Stimulated activated CD4-positive, alpha-beta T cell treated with anti-CD3 and anti-CD28 coated beads, Interleukin-15, amount 100 ng/mL, for 1 hour (primary cell): ENCODE measurements around the gene KIFC1.
"Not testable (repeated sequence)": the region's sequence is repeated elsewhere in the genome, so short reads cannot be mapped to it uniquely, and the experiment has no call there.

Experiments used
- DNase-seq, 2 donors: peaks; one replicate each; pipeline ENCODE4 v3.0.0-alpha.2; 2020; ENCODE audit warnings: low read depth in 1 of 2, low spot score in 1 of 2

Gene KIFC1, protein sequence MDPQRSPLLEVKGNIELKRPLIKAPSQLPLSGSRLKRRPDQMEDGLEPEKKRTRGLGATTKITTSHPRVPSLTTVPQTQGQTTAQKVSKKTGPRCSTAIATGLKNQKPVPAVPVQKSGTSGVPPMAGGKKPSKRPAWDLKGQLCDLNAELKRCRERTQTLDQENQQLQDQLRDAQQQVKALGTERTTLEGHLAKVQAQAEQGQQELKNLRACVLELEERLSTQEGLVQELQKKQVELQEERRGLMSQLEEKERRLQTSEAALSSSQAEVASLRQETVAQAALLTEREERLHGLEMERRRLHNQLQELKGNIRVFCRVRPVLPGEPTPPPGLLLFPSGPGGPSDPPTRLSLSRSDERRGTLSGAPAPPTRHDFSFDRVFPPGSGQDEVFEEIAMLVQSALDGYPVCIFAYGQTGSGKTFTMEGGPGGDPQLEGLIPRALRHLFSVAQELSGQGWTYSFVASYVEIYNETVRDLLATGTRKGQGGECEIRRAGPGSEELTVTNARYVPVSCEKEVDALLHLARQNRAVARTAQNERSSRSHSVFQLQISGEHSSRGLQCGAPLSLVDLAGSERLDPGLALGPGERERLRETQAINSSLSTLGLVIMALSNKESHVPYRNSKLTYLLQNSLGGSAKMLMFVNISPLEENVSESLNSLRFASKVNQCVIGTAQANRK

GRCh38 chr6:33391278-33391921, at the start of gene KIFC1:
Gene KIFC1, plus strand, starts transcription at chr6:33391823. Its CDS starts 163 bp downstream, at chr6:33391986.
- peak; percentile 93 to 97 for DNase-seq

GRCh38 chr6:33343606-33343952, 48.0 kb upstream of the KIFC1 start:
- peak in 1 of 2 donors; percentile 12 for DNase-seq

DNA sequence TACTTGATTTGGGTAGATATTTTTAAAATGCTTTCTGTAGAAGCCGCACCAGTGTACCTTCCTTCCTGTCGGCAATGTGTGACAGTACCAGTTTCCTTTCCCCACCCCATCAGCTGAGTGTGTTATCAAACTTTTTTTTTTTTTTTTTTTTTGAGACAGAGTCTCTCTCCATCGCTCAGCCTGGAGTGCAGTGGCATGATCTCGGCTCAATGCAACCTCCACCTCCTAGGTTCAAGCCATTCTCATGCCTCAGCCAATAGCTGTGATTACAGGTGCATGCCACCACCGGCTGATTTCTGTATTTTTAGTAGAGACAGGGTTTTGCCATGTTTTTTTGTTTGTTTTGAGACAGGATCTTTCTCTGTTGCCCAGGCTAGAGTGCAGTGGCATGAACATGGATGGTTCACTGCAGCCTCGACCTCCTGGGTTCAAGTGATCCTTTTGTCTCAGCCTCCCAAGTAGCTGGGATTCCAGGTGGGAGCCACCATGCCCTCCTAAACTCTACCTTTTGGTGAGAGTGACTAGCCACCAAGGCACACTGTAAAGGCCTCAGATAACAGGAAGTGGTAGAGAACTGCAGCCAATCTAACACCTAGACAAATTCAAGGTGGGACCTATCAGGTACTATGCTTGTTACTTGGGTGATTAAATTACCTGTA, 47.5 kb upstream of the KIFC1 start:
- peak in 1 of 2 donors; percentile 32 for DNase-seq

GRCh38 chr6:33344701-33345697, 46.6 kb upstream of the KIFC1 start:
- DNase-seq = peak; percentile 33 to 43

GRCh38 chr6:33346972-33347371, 44.7 kb upstream of the KIFC1 start:
- DNase-seq = not testable (repeated sequence)

DNA sequence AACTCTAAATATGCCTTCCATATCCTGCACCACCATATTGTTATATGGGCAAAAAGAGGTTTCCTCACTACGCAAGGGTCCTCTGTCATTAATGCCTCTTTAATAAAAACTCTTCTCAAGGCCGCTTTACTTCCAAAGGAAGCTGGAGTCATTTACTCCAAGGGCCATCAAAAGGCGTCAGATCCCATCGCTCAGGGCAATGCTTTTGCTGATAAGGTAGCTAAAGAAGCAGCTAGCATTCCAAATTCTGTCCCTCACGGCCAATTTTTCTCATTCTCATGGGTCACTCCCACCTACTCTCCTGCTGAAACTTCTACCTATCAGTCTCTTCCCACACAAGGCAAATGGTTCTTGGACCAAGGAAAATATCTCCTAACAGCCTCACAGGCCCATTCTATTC, 43.8 kb upstream of the KIFC1 start:
- DNase-seq = no peak

DNA sequence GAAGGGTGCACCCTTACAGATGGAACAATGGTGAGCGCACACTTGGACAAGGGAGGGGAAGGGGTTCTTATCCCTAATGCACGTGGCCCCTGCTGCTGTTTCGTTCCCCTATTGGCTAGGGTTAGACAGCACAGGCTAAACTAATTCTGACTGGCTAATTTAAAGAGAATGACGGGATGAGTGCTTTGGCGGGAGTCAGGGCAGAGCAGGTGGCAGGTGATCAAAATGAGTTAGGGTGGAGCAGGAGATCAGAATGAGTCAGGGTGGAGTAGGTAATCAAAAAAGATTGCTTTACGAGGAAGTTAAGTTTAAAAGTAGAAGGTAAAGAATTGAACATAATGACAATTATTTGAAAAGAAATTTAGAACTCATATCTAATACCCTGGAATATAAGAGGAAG, 35.8 kb upstream of the KIFC1 start:
- not testable (repeated sequence) for DNase-seq

DNA sequence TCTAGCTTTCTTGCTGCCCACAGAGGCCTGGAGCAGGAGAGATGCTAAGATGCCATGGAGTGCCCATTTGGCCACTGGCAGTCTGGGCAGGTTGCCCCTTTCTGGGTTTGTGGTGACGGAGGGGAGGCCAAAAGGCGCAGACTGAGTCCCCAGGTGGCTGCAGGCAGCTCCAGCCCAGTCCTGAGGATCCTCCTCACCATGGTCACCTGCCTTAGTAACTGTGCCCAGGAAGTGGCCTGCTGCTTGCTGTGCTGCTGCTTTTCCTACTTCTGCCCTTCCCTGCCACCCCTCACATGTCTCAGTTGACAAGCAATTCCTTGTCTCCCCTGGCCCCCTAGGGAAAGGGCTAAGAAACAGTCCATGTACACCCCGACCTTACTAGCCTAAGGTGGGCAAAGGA, 35.3 kb upstream of the KIFC1 start:
- no peak for DNase-seq

DNA sequence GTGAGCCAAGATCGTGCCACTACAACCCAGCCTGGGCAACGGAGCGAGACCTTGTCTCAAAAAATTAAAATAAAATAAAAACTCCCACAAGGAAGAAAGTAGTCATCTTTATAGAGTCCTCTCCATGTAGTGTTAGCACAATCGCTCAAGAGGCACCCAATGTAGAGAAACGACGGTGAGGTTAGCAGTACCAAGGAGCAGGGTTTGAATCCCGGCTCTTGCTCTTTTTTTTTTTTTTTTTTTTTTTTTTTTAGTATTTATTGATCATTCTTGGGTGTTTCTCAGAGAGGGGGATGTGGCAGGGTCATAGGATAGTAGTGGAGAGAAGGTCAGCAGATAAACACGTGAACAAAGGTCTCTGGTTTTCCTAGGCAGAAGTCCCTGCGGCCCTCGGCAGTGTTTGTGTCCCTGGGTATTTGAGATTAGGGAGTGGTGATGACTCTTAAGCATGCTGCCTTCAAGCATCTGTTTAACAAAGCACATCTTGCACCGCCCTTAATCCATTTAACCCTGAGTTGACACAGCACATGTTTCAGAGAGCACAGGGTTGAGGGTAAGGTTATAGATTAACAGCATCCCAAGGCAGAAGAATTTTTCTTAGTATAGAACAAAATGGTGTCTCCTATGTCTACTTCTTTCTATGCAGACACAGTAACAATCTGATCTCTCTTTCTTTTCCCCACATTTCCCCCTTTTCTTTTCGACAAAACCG, 34.3 kb upstream of the KIFC1 start:
- not testable (repeated sequence) for DNase-seq

GRCh38 chr6:33359331-33359730, 32.3 kb upstream of the KIFC1 start:
- no peak for DNase-seq

GRCh38 chr6:33363486-33363885, 28.1 kb upstream of the KIFC1 start:
- not testable (repeated sequence) for DNase-seq

GRCh38 chr6:33364475-33365205, 27.0 kb upstream of the KIFC1 start:
- DNase-seq = not testable (repeated sequence)

- DNase-seq = not testable (repeated sequence)
These were observed 26.2 kb upstream of the KIFC1 start for GRCh38 chr6:33365206-33365971.

GRCh38 chr6:33367009-33367714, 24.5 kb upstream of the KIFC1 start:
- DNase-seq = no peak

GRCh38 chr6:33367715-33368025, 24.0 kb upstream of the KIFC1 start:
- not testable (repeated sequence) for DNase-seq

GRCh38 chr6:33371901-33372300, 19.7 kb upstream of the KIFC1 start:
- DNase-seq = not testable (repeated sequence)

DNA sequence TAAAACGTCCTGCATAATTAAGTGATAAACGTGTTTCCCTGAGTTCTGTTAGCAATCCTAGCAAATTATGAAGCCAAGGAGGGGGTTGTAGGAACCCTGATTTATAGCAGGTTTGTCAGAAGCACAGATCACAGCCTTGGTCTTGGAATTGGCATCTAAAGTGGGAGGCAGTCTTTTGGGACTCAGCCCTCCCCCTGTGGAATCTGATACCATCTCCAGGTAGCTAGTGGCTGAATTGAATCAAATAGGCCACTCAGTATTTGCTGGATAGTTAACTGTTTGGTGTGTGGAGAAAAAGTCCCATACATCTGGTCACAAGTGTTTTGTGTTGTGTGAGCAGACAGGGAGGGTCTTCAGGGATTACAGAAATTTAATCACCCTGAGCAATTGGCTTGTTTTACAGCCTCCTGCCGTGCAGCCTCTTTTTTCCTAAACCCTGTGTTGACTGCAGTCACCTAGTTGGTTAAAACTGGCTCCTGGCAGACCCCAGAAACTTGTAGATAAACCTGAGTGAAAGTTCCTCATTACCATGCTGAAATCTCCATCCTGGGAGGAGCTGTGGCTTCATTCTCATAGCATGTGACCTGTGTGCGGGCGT, 19.0 kb upstream of the KIFC1 start:
- DNase-seq = no peak
